Frontal cortex (tissue), 4 donors: ENCODE measurements around the gene SH3PXD2A. TPM values are rescaled to one million over a fixed set of nuclear protein-coding genes. Genes with fewer than 3 reads are reported as not detected.

Experiments used
- DNase-seq, 2 donors: peaks; one replicate each; pipeline ENCODE4 v3.0.0; 2012; ENCODE audit warnings: low spot score in 2 of 2
- FAIRE-seq: peaks from 2 replicates; lab custom pipeline; 2012; peaks lifted over from hg19 to GRCh38; lab: Jason Lieb, UNC
- total RNA-seq: library from RNA; depleted of rRNA; stranded (reverse); fragments of >200 nt; gene quantifications from one replicate; pipeline ENCODE4 v1.2.3, GENCODE V29; 2014
- donor health status: control.
- donor health status: control.
- donor health status: control.

SH3PXD2A gene
- total RNA-seq, 1 donor from 2014 or later, result 6.1 TPM

- FAIRE-seq (no peak), DNase-seq (no peak)
Observed at GRCh38 chr10:103795634-103796270, 59.6 kb downstream of the SH3PXD2A start.

GRCh38 chr10:103794996-103795395 lies 60.4 kb downstream of the SH3PXD2A start:
- FAIRE-seq, result no peak
- DNase-seq, result no peak

GRCh38 chr10:103793920-103794883 lies 61.2 kb downstream of the SH3PXD2A start:
- FAIRE-seq (no peak), DNase-seq (no peak)

- FAIRE-seq (no peak), DNase-seq (no peak)
Observed at GRCh38 chr10:103793429-103793828, 61.9 kb downstream of the SH3PXD2A start.

- no peak for DNase-seq
- no peak for FAIRE-seq
Observed at GRCh38 chr10:103792547-103792946, 62.8 kb downstream of the SH3PXD2A start.

- FAIRE-seq (no peak), DNase-seq (no peak)
Observed at GRCh38 chr10:103791858-103792257, 63.5 kb downstream of the SH3PXD2A start.

GRCh38 chr10:103791291-103791690 lies 64.1 kb downstream of the SH3PXD2A start:
- DNase-seq, result no peak
- FAIRE-seq, result no peak

- no peak for DNase-seq
- FAIRE-seq, result no peak
Observed at GRCh38 chr10:103790580-103790979, 64.8 kb downstream of the SH3PXD2A start.

GRCh38 chr10:103789771-103790201 lies 65.6 kb downstream of the SH3PXD2A start:
- DNase-seq, result no peak
- FAIRE-seq, result no peak

GRCh38 chr10:103789161-103789560 lies 66.2 kb downstream of the SH3PXD2A start:
- DNase-seq, result no peak
- no peak for FAIRE-seq

- FAIRE-seq, result no peak
- no peak for DNase-seq
Observed at GRCh38 chr10:103787331-103787730, 68.0 kb downstream of the SH3PXD2A start.

- FAIRE-seq (no peak), DNase-seq (no peak)
Observed at GRCh38 chr10:103786020-103786419, 69.4 kb downstream of the SH3PXD2A start.

GRCh38 chr10:103784723-103785418 lies 70.5 kb downstream of the SH3PXD2A start:
- no peak for DNase-seq
- no peak for FAIRE-seq

- no peak for FAIRE-seq
- no peak for DNase-seq
Observed at GRCh38 chr10:103784089-103784488, 71.3 kb downstream of the SH3PXD2A start.

GRCh38 chr10:103783681-103784080 lies 71.7 kb downstream of the SH3PXD2A start:
- FAIRE-seq, result no peak
- DNase-seq, result peak in 1 of 2 donors; percentile 26

- no peak for DNase-seq
- FAIRE-seq, result no peak
Observed at GRCh38 chr10:103781329-103782061, 73.9 kb downstream of the SH3PXD2A start.

- FAIRE-seq, result no peak
Observed at GRCh38 chr10:103780242-103781149, 74.9 kb downstream of the SH3PXD2A start.

GRCh38 chr10:103778358-103779139 lies 76.8 kb downstream of the SH3PXD2A start:
- FAIRE-seq (no peak), DNase-seq (no peak)

More at GRCh38 chr10:103780242-103781149, 74.9 kb downstream of the SH3PXD2A start:
- DNase-seq, result no peak
